SK-N-MC (cell line): ENCODE results near the gene PPME1.

ENCODE experiments used
- EZH2 ChIP-seq: fragments of 200-600 bp; sonication (generic); IDR thresholded peaks from one replicate; pipeline ENCODE4 v1.6.1; 2017; ENCODE audit warnings: antibody characterized with exemption
- POLR2AphosphoS5 ChIP-seq: IDR thresholded peaks from 2 replicates; pipeline ENCODE4 v1.6.1; 2012; ENCODE audit warnings: mild to moderate bottlenecking, low read depth, low read length, borderline replicate concordance

DNA sequence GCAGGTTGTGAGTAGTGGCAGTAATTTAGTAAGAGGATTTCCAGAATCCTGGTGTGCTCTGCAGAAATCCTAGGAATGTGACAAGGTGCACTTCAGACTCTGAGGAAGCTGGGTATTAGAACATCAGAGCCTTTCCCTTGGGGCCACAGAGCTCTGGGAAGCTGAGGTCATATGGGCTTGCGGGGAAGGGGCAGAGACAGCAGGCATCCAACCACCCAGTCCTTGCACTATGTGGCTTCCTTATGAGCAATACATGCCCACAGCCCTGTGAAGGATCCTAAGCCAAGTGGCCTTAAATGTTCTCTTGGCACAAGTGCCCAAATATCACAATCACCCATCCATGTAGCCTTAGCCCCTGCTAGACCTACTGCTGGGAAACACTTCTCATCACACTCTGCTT is 94.2 kb downstream of the PPME1 start:
- no peak for TF ChIP-seq EZH2
- no peak for TF ChIP-seq POLR2AphosphoS5
